Endothelial cell of umbilical vein (primary cell): ENCODE results near the gene ANKUB1. TPM values are rescaled to one million over a fixed set of nuclear protein-coding genes. Genes with fewer than 3 reads are reported as not detected.

ENCODE experiments used
- BruUV-seq: library from RNA; stranded (reverse); fragments of 400-500 nt; replicated peaks from 2 replicates; lab custom pipeline; 2021; lab: Mats Ljungman, UMichigan
- CTCF ChIA-PET: fragments of 300-600, 350-600 bp; sonication (Branson Sonifier 250); formaldehyde crosslinking; loops from one replicate; lab custom pipeline; 2021; ENCODE audit warnings: antibody characterized with exemption, inconsistent platforms; lab: Charles Lee
- POLR2A ChIA-PET: fragments of 300-600, 350-600 bp; sonication (Branson Sonifier 250); formaldehyde crosslinking; loops from one replicate; lab custom pipeline; 2021; ENCODE audit warnings: antibody characterized with exemption, inconsistent platforms; lab: Charles Lee
- DNase-seq: peaks from one replicate; pipeline ENCODE4 v3.0.0-alpha.2; 2011; ENCODE audit warnings: low read depth, low spot score
- FAIRE-seq: peaks from 2 replicates; lab custom pipeline; 2011; peaks lifted over from hg19 to GRCh38; lab: Jason Lieb, UNC
- H2AFZ ChIP-seq: 2 replicates; pipeline ENCODE4 v1.6.0; 2012; ENCODE audit warnings: low read depth, low read length, control low read depth, inconsistent platforms
- H3K27ac ChIP-seq: 2 replicates; pipeline ENCODE4 v1.5.1; 2011; ENCODE audit warnings: low read depth, mild to moderate bottlenecking, control low read depth, low read length, moderate library complexity; ENCODE audit not compliant: insufficient read depth
- H3K27me3 ChIP-seq, 2 experiments: 2 replicates each; pipeline versions ENCODE4 v1.6.0 to v1.6.1; 2011; ENCODE audit warnings: low read length in 2 of 2, mixed read lengths in 1 of 2; ENCODE audit not compliant: control insufficient read depth in 2 of 2, insufficient read depth in 2 of 2
- H3K36me3 ChIP-seq, 2 experiments: 2 replicates in 1 of 2; 3 replicates in 1 of 2; pipeline ENCODE4 v1.5.1; 2011; ENCODE audit warnings: low read length in 2 of 2, mild to moderate bottlenecking in 1 of 2, moderate library complexity in 1 of 2; ENCODE audit not compliant: control insufficient read depth in 2 of 2, insufficient read depth in 2 of 2; ENCODE audit errors: extremely low read depth in 1 of 2
- H3K4me1 ChIP-seq: 3 replicates; pipeline ENCODE4 v1.5.1; 2011; ENCODE audit warnings: mild to moderate bottlenecking, low read length; ENCODE audit not compliant: control insufficient read depth, insufficient read depth; ENCODE audit errors: extremely low read depth
- H3K4me2 ChIP-seq: 2 replicates; pipeline ENCODE4 v1.6.1; 2011; ENCODE audit warnings: low read length, control low read depth, mixed read lengths; ENCODE audit not compliant: insufficient read depth
- H3K4me3 ChIP-seq, 3 experiments: fragments of 200-600 bp in 1 of 3; sonication (generic), shearing (Covaris generic) in 1 of 3; replicated peaks in 1 of 3; 2 replicates each; pipeline ENCODE4 v1.5.1; 2011 to 2016; ENCODE audit warnings: control low read depth in 3 of 3, low read length in 3 of 3, mild to moderate bottlenecking in 2 of 3, inconsistent platforms in 1 of 3, low read depth in 1 of 3, moderate library complexity in 1 of 3; ENCODE audit not compliant: insufficient read depth in 1 of 3
- H3K79me2 ChIP-seq: 2 replicates; pipeline ENCODE4 v1.6.0; 2012; ENCODE audit warnings: low read length, inconsistent platforms; ENCODE audit not compliant: control insufficient read depth, insufficient read depth
- H3K9ac ChIP-seq: replicated peaks from 2 replicates; pipeline ENCODE3; 2011; ENCODE audit warnings: low read length, control low read depth; ENCODE audit not compliant: insufficient read depth; ENCODE audit errors: extremely low read depth
- H3K9me1 ChIP-seq: replicated peaks from 3 replicates; pipeline ENCODE4 v1.6.0; 2011; ENCODE audit warnings: mild to moderate bottlenecking, low read length; ENCODE audit not compliant: control insufficient read depth, insufficient read depth; ENCODE audit errors: extremely low read depth
- H3K9me3 ChIP-seq: replicated peaks from 2 replicates; pipeline ENCODE4 v1.5.1; 2012; ENCODE audit warnings: low read length, inconsistent platforms; ENCODE audit not compliant: control insufficient read depth, insufficient read depth
- H4K20me1 ChIP-seq: replicated peaks from 2 replicates; pipeline ENCODE3; 2011; ENCODE audit warnings: mild to moderate bottlenecking, low read length; ENCODE audit not compliant: control insufficient read depth, insufficient read depth; ENCODE audit errors: extremely low read depth
- EZH2 ChIP-seq: IDR thresholded peaks from 2 replicates; pipeline ENCODE4 v1.6.1; 2012; ENCODE audit warnings: borderline replicate concordance, low read depth, mild to moderate bottlenecking, moderate library complexity, low read length, inconsistent platforms; ENCODE audit not compliant: severe bottlenecking
- FOS ChIP-seq: IDR thresholded peaks from 2 replicates; pipeline ENCODE4 v1.6.1; 2011; ENCODE audit warnings: mild to moderate bottlenecking, low read length, moderate library complexity, borderline replicate concordance; ENCODE audit not compliant: insufficient read depth
- GATA2 ChIP-seq: IDR thresholded peaks from 2 replicates; pipeline ENCODE4 v1.7.0; 2011; ENCODE audit warnings: low read depth, mild to moderate bottlenecking, moderate library complexity, mixed read lengths, low read length; ENCODE audit not compliant: insufficient read length, insufficient read depth
- JUN ChIP-seq: IDR thresholded peaks from 2 replicates; pipeline ENCODE4 v1.6.1; 2011; ENCODE audit warnings: borderline replicate concordance, low read depth; ENCODE audit not compliant: insufficient read length, insufficient read depth
- MYC ChIP-seq: IDR thresholded peaks from one replicate; pipeline ENCODE4 v1.6.1; 2011; ENCODE audit warnings: mild to moderate bottlenecking, low read depth, low read length
- POLR2A ChIP-seq: IDR thresholded peaks from 2 replicates; pipeline ENCODE4 v1.6.1; 2012; ENCODE audit warnings: low read depth, mild to moderate bottlenecking, control low read depth, low read length
- POLR2AphosphoS5 ChIP-seq: IDR thresholded peaks from 2 replicates; pipeline ENCODE4 v1.6.1; 2012; ENCODE audit warnings: low read depth, mild to moderate bottlenecking, control low read depth, low read length, moderate library complexity; ENCODE audit not compliant: insufficient read depth
- dilution Hi-C: fragments of 300-500 bp; cut with MboI; formaldehyde crosslinking; loops from one replicate; pipeline ENCODE4 v1.15.0; 2019; ENCODE audit warnings: low sequenced_read_pairs; ENCODE audit not compliant: extremely low pct_ligation_motif_present
- intact Hi-C: fragments of 100-400 bp; cut with micrococcal nuclease; formaldehyde crosslinking; loops from one replicate; pipeline ENCODE4 v1.10.0; 2022
- polyA plus RNA-seq, 4 experiments: library from polyadenylated mRNA; depleted of rRNA in 3 of 4; stranded (reverse) in 3 of 4; unstranded in 1 of 4; fragments of >200 nt; gene quantifications; 2 replicates each; pipeline versions ENCODE4 v1.2.1 to v1.2.3, GENCODE V29; 2011 to 2012; ENCODE audit warnings: missing spikeins in 1 of 4
- total RNA-seq: library from RNA; stranded (reverse); gene quantifications from 2 replicates; pipeline ENCODE4 v1.2.3, GENCODE V29; 2021
- TF ChIP-seq, protein P1 (sequence below): IDR thresholded peaks from 2 replicates; pipeline ENCODE4 v1.6.1; 2011; ENCODE audit not compliant: insufficient read depth, insufficient read length
- TF ChIP-seq, protein P2 (sequence below), 2 donors: IDR thresholded peaks; 1 replicate in 1 of 2; 2 replicates in 1 of 2; pipeline ENCODE4 v1.5.1; 2011; ENCODE audit warnings: low read length in 2 of 2, mild to moderate bottlenecking in 2 of 2, moderate library complexity in 2 of 2, control low read depth in 1 of 2, inconsistent platforms in 1 of 2, low read depth in 1 of 2; ENCODE audit not compliant: insufficient read depth in 1 of 2; ENCODE audit errors: extremely low read depth in 1 of 2

ANKUB1 gene
- total and polyA plus RNA-seq, 2 donors (not counting 3 experiments of a cell fraction or from before 2014, with no cell fraction given), result not detected

DNA sequence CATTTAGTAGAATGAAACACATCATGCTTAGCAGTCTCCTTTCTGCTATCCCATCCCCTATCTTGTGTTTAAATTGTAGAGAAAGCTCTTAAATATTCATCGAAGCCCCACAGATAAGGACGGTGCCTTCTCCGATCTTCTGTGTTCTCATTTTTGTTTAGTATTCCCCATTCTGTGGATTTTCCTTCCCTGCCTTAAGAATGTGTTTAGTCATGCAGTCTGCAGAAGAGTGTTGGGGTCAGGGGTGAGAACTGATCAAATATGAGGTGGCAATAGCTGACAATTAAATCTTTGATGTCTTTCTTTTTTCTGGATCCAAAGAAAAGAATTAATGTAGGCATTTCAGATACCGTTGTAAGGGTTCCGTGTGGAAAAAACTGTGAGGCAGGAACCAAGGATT, 9.3 kb upstream of the ANKUB1 start:
- Histone ChIP-seq H2AFZ (no peak overlapping the region), H3K79me2 (no peaks in the 10 kb centered on the region), H3K27me3 (no peaks in the 10 kb centered on the region), H3K9me3 (no peaks in the 10 kb centered on the region), H3K4me1 (no peaks in the 10 kb centered on the region), H3K36me3 (no peaks in the 10 kb centered on the region), H3K9me1 (no peaks in the 10 kb centered on the region), H3K4me3 (no peak overlapping the region), H3K9ac (no peak overlapping the region), H4K20me1 (no peaks in the 10 kb centered on the region), H3K27ac (no peak overlapping the region), H3K4me2 (no peak overlapping the region)
- DNase-seq (no peak), FAIRE-seq (no peak)
- TF ChIP-seq, protein P1, sequence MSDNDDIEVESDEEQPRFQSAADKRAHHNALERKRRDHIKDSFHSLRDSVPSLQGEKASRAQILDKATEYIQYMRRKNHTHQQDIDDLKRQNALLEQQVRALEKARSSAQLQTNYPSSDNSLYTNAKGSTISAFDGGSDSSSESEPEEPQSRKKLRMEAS, result no peak
- TF ChIP-seq, protein P2, sequence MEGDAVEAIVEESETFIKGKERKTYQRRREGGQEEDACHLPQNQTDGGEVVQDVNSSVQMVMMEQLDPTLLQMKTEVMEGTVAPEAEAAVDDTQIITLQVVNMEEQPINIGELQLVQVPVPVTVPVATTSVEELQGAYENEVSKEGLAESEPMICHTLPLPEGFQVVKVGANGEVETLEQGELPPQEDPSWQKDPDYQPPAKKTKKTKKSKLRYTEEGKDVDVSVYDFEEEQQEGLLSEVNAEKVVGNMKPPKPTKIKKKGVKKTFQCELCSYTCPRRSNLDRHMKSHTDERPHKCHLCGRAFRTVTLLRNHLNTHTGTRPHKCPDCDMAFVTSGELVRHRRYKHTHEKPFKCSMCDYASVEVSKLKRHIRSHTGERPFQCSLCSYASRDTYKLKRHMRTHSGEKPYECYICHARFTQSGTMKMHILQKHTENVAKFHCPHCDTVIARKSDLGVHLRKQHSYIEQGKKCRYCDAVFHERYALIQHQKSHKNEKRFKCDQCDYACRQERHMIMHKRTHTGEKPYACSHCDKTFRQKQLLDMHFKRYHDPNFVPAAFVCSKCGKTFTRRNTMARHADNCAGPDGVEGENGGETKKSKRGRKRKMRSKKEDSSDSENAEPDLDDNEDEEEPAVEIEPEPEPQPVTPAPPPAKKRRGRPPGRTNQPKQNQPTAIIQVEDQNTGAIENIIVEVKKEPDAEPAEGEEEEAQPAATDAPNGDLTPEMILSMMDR (IDR thresholded peaks at IDR 0.05; ENCODE audit: extremely low read depth in 1 of 2, insufficient read depth in 1 of 2, low read depth in 1 of 2, low read length in 2 of 2), result no peak
- TF ChIP-seq EZH2, result no peak
- TF ChIP-seq FOS, result no peak
- TF ChIP-seq GATA2, result no peak
- no peak for TF ChIP-seq POLR2AphosphoS5
- no peak for TF ChIP-seq MYC
- TF ChIP-seq JUN, result no peak
- TF ChIP-seq POLR2A, result no peak
- BruUV-seq, result no TSS peak
- intact Hi-C loops (no loop called here), dilution Hi-C loops (no loop called here)
- ChIA-PET POLR2A (no interaction called here), CTCF (interaction anchor here (1.1 kb wide), 1 partner anchor 68 kb away, joined by 3 read pairs; no protein-coding TSS in a partner anchor)
